NK-92 treated with Interleukin-12 subunit alpha and Interleukin-12 subunit beta, amount 100 ng/mL, for 24 hours (cell line): Measurements from ENCODE around the gene HOXC13.

Source experiments
- DNase-seq: peaks from one replicate; lab custom pipeline; 2025; lab: John Stamatoyannopoulos, UW

Gene HOXC13

GRCh38 chr12:53995378-53996239, 57.0 kb downstream of the HOXC13 start:
- DNase-seq: no peak
